ENCODE data around the gene KCNQ5.

DNA sequence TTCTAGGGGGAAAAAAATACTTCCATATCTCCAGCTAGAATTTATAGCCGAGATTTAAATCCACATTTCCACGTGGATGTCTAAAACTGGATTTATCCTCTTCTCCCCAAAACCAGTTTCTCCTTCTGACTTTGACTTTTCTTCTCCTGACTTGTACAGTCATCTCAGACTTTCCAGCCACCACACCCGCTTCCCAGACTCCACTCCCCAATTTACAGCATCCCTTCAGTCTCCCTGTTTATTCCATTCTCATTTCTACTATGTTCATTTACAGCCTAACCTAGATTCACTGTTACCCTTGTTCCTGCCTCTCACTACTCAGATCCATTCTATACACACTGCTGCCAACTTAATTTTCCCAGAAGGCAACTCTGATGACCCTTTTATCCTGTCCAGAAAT, 378.6 kb downstream of the KCNQ5 start:
- TF ChIP-seq, protein P1, sequence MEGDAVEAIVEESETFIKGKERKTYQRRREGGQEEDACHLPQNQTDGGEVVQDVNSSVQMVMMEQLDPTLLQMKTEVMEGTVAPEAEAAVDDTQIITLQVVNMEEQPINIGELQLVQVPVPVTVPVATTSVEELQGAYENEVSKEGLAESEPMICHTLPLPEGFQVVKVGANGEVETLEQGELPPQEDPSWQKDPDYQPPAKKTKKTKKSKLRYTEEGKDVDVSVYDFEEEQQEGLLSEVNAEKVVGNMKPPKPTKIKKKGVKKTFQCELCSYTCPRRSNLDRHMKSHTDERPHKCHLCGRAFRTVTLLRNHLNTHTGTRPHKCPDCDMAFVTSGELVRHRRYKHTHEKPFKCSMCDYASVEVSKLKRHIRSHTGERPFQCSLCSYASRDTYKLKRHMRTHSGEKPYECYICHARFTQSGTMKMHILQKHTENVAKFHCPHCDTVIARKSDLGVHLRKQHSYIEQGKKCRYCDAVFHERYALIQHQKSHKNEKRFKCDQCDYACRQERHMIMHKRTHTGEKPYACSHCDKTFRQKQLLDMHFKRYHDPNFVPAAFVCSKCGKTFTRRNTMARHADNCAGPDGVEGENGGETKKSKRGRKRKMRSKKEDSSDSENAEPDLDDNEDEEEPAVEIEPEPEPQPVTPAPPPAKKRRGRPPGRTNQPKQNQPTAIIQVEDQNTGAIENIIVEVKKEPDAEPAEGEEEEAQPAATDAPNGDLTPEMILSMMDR (tag by site-specific recombination; IDR thresholded peaks at IDR 0.05) = no peak
- TF ChIP-seq ZNF350 (tag by site-specific recombination; IDR thresholded peaks at IDR 0.05) (no peak), ZNF2 (tag by site-specific recombination; IDR thresholded peaks at IDR 0.05) (no peak), ZNF274 (IDR thresholded peaks at IDR 0.05; ENCODE audit: low read length) (no peak), ZNF274 (tag by site-specific recombination; IDR thresholded peaks at IDR 0.05; ENCODE audit: borderline replicate concordance) (no peak), TCF7L2 (IDR thresholded peaks at IDR 0.05; ENCODE audit: borderline replicate concordance, low read depth, low read length) (no peak)
- TF ChIP-seq, protein P2, sequence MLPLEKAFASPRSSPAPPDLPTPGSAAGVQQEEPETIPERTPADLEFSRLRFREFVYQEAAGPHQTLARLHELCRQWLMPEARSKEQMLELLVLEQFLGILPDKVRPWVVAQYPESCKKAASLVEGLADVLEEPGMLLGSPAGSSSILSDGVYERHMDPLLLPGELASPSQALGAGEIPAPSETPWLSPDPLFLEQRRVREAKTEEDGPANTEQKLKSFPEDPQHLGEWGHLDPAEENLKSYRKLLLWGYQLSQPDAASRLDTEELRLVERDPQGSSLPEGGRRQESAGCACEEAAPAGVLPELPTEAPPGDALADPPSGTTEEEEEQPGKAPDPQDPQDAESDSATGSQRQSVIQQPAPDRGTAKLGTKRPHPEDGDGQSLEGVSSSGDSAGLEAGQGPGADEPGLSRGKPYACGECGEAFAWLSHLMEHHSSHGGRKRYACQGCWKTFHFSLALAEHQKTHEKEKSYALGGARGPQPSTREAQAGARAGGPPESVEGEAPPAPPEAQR (tag by site-specific recombination; IDR thresholded peaks at IDR 0.05) = no peak
- TF ChIP-seq, protein P3, sequence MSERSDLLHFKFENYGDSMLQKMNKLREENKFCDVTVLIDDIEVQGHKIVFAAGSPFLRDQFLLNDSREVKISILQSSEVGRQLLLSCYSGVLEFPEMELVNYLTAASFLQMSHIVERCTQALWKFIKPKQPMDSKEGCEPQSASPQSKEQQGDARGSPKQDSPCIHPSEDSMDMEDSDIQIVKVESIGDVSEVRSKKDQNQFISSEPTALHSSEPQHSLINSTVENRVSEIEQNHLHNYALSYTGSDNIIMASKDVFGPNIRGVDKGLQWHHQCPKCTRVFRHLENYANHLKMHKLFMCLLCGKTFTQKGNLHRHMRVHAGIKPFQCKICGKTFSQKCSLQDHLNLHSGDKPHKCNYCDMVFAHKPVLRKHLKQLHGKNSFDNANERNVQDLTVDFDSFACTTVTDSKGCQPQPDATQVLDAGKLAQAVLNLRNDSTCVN (tag by site-specific recombination; optimal IDR thresholded peaks at IDR 0.05) = no peak
- TF ChIP-seq, protein P4, sequence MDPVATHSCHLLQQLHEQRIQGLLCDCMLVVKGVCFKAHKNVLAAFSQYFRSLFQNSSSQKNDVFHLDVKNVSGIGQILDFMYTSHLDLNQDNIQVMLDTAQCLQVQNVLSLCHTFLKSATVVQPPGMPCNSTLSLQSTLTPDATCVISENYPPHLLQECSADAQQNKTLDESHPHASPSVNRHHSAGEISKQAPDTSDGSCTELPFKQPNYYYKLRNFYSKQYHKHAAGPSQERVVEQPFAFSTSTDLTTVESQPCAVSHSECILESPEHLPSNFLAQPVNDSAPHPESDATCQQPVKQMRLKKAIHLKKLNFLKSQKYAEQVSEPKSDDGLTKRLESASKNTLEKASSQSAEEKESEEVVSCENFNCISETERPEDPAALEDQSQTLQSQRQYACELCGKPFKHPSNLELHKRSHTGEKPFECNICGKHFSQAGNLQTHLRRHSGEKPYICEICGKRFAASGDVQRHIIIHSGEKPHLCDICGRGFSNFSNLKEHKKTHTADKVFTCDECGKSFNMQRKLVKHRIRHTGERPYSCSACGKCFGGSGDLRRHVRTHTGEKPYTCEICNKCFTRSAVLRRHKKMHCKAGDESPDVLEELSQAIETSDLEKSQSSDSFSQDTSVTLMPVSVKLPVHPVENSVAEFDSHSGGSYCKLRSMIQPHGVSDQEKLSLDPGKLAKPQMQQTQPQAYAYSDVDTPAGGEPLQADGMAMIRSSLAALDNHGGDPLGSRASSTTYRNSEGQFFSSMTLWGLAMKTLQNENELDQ (tag by site-specific recombination; IDR thresholded peaks at IDR 0.05; ENCODE audit: low read depth) = no peak
- TF ChIP-seq, protein P5, sequence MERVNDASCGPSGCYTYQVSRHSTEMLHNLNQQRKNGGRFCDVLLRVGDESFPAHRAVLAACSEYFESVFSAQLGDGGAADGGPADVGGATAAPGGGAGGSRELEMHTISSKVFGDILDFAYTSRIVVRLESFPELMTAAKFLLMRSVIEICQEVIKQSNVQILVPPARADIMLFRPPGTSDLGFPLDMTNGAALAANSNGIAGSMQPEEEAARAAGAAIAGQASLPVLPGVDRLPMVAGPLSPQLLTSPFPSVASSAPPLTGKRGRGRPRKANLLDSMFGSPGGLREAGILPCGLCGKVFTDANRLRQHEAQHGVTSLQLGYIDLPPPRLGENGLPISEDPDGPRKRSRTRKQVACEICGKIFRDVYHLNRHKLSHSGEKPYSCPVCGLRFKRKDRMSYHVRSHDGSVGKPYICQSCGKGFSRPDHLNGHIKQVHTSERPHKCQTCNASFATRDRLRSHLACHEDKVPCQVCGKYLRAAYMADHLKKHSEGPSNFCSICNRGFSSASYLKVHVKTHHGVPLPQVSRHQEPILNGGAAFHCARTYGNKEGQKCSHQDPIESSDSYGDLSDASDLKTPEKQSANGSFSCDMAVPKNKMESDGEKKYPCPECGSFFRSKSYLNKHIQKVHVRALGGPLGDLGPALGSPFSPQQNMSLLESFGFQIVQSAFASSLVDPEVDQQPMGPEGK (tag by site-specific recombination; IDR thresholded peaks at IDR 0.05) = no peak

Measured in HEK293 (cell line).